ENCODE measurements around the gene ROPN1L.

Gene ROPN1L

GRCh38 chr5:10497554-10497953 lies 55.9 kb downstream of the ROPN1L start:
- no peak for DNase-seq (ENCODE audit: extremely low read depth, low read depth)
- no peak for TF ChIP-seq CTCF (IDR thresholded peaks at IDR 0.05; ENCODE audit: low read depth, low read length)

GRCh38 chr5:10498350-10498749 lies 56.7 kb downstream of the ROPN1L start:
- no peak for DNase-seq (ENCODE audit: extremely low read depth, low read depth)
- TF ChIP-seq CTCF (IDR thresholded peaks at IDR 0.05; ENCODE audit: low read depth, low read length): no peak

- no peak for DNase-seq (ENCODE audit: extremely low read depth, low read depth)
- TF ChIP-seq CTCF (IDR thresholded peaks at IDR 0.05; ENCODE audit: low read depth, low read length): no peak
These were observed 57.4 kb downstream of the ROPN1L start for GRCh38 chr5:10499066-10499465.

GRCh38 chr5:10499776-10500175 lies 58.1 kb downstream of the ROPN1L start:
- TF ChIP-seq CTCF (IDR thresholded peaks at IDR 0.05; ENCODE audit: low read depth, low read length): no peak
- no peak for DNase-seq (ENCODE audit: extremely low read depth, low read depth)

- DNase-seq (ENCODE audit: extremely low read depth, low read depth): no peak
- TF ChIP-seq CTCF (IDR thresholded peaks at IDR 0.05; ENCODE audit: low read depth, low read length): no peak
These were observed 59.0 kb downstream of the ROPN1L start for GRCh38 chr5:10500669-10501068.

GRCh38 chr5:10501554-10502075 lies 59.9 kb downstream of the ROPN1L start:
- no peak for TF ChIP-seq CTCF (IDR thresholded peaks at IDR 0.05; ENCODE audit: low read depth, low read length)
- no peak for DNase-seq (ENCODE audit: extremely low read depth, low read depth)

GRCh38 chr5:10502130-10502529 lies 60.5 kb downstream of the ROPN1L start:
- DNase-seq (ENCODE audit: extremely low read depth, low read depth): no peak
- no peak for TF ChIP-seq CTCF (IDR thresholded peaks at IDR 0.05; ENCODE audit: low read depth, low read length)
